Measurements from ENCODE around the gene SH3BGRL2. TPM values are rescaled to one million over a fixed set of nuclear protein-coding genes. Genes with fewer than 3 reads are reported as not detected.

Gene SH3BGRL2
- total RNA-seq, 1 experiment from 2014 or later = 7.1 TPM

DNA sequence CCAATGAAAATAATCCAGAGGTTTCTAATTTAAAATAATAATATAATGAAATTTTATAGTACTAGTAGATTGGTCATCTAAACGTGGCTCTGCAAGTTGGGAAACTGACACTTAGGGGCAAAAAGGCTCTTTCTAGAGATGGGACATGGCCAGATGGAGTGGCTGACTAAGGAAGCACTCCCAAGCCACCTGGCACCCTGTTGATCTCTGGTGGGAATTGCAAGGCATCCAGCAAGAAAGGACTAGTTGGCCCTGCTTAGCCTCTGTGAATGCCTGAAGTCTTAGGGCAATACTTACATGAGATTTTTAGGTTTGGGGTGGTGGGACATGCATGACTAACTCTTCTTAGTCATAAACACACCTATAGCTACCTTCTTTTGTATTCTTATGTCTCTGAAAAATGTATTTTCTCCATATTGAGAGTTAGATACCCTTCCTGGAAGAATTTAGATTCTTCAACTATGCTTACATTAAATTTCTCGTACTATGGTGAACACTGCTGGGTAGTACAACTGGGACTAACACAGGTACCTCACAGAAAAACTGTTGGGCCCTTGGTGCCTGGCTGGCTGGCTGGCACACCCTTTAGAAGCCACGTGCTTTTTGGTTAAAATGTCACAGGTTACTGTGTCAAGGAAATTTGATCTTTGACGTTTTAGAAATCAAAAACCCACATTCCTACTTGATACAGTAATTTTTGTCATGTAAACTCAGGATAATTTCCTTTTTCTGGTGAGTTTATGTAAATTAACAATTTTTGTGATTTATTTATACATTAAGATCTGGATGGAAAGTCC, 25.0 kb upstream of the SH3BGRL2 start:
- peak; percentile 5 for DNase-seq (ENCODE audit: unreplicated experiment)
- ChIA-PET POLR2A (no interaction called here), CTCF (no interaction called here)
- Mint-ChIP-seq H3K27me3 (ENCODE audit: insufficient read depth, unreplicated experiment) (no peaks in the 10 kb centered on the region), H3K4me1 (ENCODE audit: insufficient read depth, unreplicated experiment) (peaks cover 5% of the 10 kb centered on the region), H3K9me3 (ENCODE audit: unreplicated experiment) (no peaks in the 10 kb centered on the region), H3K4me3 (ENCODE audit: unreplicated experiment) (no peak overlapping the region), H3K27ac (ENCODE audit: low read depth, unreplicated experiment) (no peak overlapping the region), H3K36me3 (ENCODE audit: insufficient read depth, unreplicated experiment) (no peaks in the 10 kb centered on the region)
- no TSS peak for BruUV-seq (replicated peaks)
- no peak for TF ChIP-seq CTCF (IDR thresholded peaks at IDR 0.05; ENCODE audit: unreplicated experiment)
- intact Hi-C loops (cut with micrococcal nuclease) = no loop called here

GRCh38 chr6:79607000-79607399, 24.1 kb upstream of the SH3BGRL2 start:
- TF ChIP-seq CTCF (IDR thresholded peaks at IDR 0.05; ENCODE audit: unreplicated experiment) = no peak
- no peak overlapping the region for H3K4me3 Mint-ChIP-seq (ENCODE audit: unreplicated experiment)
- no peaks in the 10 kb centered on the region for H3K27me3 Mint-ChIP-seq (ENCODE audit: insufficient read depth, unreplicated experiment)
- no TSS peak for BruUV-seq (replicated peaks)
- no peaks in the 10 kb centered on the region for H3K9me3 Mint-ChIP-seq (ENCODE audit: unreplicated experiment)
- peaks cover 5% of the 10 kb centered on the region for H3K4me1 Mint-ChIP-seq (ENCODE audit: insufficient read depth, unreplicated experiment)
- intact Hi-C loops (cut with micrococcal nuclease) = no loop called here
- H3K36me3 Mint-ChIP-seq (ENCODE audit: insufficient read depth, unreplicated experiment) = no peaks in the 10 kb centered on the region
- no peak overlapping the region for H3K27ac Mint-ChIP-seq (ENCODE audit: low read depth, unreplicated experiment)
- no peak for DNase-seq (ENCODE audit: unreplicated experiment)
- ChIA-PET POLR2A (no interaction called here), CTCF (no interaction called here)

GRCh38 chr6:79608334-79609224, 22.6 kb upstream of the SH3BGRL2 start:
- intact Hi-C loops (cut with micrococcal nuclease) = no loop called here
- ChIA-PET CTCF (interaction anchor here (1.2 kb wide), 1 partner anchor 38 kb away, joined by 4 read pairs; no protein-coding TSS in a partner anchor), POLR2A (interaction anchor here (0.7 kb wide), 1 partner anchor 15 kb away, joined by 3 read pairs; no protein-coding TSS in a partner anchor)
- no TSS peak for BruUV-seq (replicated peaks)
- no peak for DNase-seq (ENCODE audit: unreplicated experiment)
- Mint-ChIP-seq H3K9me3 (ENCODE audit: unreplicated experiment) (no peaks in the 10 kb centered on the region), H3K27me3 (ENCODE audit: insufficient read depth, unreplicated experiment) (no peaks in the 10 kb centered on the region), H3K27ac (ENCODE audit: low read depth, unreplicated experiment) (no peak overlapping the region), H3K4me3 (ENCODE audit: unreplicated experiment) (no peak overlapping the region), H3K36me3 (ENCODE audit: insufficient read depth, unreplicated experiment) (no peaks in the 10 kb centered on the region), H3K4me1 (ENCODE audit: insufficient read depth, unreplicated experiment) (peaks cover 5% of the 10 kb centered on the region)
- no peak for TF ChIP-seq CTCF (IDR thresholded peaks at IDR 0.05; ENCODE audit: unreplicated experiment)

GRCh38 chr6:79609225-79609595, 21.9 kb upstream of the SH3BGRL2 start:
- Mint-ChIP-seq H3K4me1 (ENCODE audit: insufficient read depth, unreplicated experiment) (peaks cover 5% of the 10 kb centered on the region), H3K9me3 (ENCODE audit: unreplicated experiment) (no peaks in the 10 kb centered on the region), H3K36me3 (ENCODE audit: insufficient read depth, unreplicated experiment) (no peaks in the 10 kb centered on the region), H3K4me3 (ENCODE audit: unreplicated experiment) (no peak overlapping the region), H3K27ac (ENCODE audit: low read depth, unreplicated experiment) (no peak overlapping the region), H3K27me3 (ENCODE audit: insufficient read depth, unreplicated experiment) (no peaks in the 10 kb centered on the region)
- no peak for DNase-seq (ENCODE audit: unreplicated experiment)
- ChIA-PET POLR2A (no interaction called here), CTCF (interaction anchor here (1.2 kb wide), 1 partner anchor 38 kb away, joined by 4 read pairs; no protein-coding TSS in a partner anchor)
- TF ChIP-seq CTCF (IDR thresholded peaks at IDR 0.05; ENCODE audit: unreplicated experiment) = no peak
- no TSS peak for BruUV-seq (replicated peaks)
- intact Hi-C loops (cut with micrococcal nuclease) = no loop called here

All from MCF 10A (cell line).